GM19324 (cell line): ENCODE results near the gene INPP5A.
"Not testable (repeated sequence)": the region's sequence is repeated elsewhere in the genome, so short reads cannot be mapped to it uniquely, and the experiment has no call there.

Source experiments
- ATAC-seq: cut with Tn5 transposase; IDR thresholded peaks from one replicate; pipeline ENCODE4 v1.9.1; 2021; ENCODE audit warnings: mild to moderate bottlenecking, moderate library complexity; ENCODE audit not compliant: unreplicated experiment, low FRiP score

The INPP5A gene

GRCh38 chr10:132559538-132559937 is 22.0 kb downstream of the INPP5A start:
- no peak for ATAC-seq

DNA sequence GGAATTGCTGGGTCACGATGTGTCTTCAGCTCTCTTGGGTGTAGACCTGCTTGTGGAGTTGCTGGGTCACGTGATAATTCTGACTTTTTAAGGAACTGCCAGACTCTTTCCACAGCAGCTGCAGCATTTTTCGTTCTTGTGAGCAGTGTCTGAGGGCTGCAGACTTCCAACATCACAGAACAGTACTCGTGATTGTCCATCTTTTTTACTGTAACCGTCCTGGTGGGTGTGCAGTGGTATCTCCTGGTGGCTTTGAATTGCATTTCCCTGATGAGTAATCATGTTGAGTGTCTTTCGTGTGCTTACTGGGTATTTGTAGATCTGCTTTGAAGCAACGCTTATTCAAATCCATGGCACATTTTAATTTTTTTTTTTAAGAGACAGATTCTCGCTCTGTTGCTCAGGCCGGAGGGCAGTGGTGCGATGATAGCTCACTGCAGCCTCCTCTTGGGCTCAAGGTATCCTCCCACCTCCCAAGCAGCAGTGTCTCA is 22.7 kb downstream of the INPP5A start:
- ATAC-seq = no peak

DNA sequence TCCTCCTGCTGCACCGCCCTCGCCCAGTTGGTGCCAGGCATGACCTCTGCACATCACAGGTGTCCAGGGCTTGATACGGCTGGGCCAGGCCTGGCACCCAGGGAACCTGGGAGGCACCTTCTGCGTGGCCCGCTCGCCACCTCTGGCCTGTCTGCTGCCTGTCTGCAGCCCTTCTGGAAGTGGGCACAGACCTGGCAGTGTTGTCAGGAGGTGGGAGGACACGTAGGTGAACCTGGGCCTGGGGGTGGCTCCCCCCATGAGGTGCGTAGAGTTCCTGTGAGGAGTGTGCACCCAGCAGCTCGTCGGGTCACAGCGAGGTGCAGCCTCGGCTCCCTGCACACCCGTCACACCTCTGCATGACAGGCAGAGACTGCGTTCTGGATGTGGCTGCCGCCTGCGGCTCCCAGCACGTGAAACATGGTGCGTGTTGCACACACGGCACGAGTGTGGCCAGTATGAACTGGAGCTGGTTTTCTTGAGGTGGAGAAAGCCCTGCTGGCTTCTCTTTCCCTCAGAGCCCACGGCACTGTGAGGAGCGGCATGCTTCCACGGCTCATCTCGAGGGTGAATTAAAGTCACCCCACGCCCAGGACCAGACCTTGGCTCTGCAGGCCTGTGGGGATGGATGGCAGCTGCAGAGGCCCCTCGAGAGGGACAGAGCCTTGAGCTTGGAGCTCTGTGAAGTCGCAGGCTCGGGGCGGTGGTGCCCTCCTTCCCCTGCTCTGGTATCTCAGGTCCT is 24.8 kb downstream of the INPP5A start:
- ATAC-seq = no peak

DNA sequence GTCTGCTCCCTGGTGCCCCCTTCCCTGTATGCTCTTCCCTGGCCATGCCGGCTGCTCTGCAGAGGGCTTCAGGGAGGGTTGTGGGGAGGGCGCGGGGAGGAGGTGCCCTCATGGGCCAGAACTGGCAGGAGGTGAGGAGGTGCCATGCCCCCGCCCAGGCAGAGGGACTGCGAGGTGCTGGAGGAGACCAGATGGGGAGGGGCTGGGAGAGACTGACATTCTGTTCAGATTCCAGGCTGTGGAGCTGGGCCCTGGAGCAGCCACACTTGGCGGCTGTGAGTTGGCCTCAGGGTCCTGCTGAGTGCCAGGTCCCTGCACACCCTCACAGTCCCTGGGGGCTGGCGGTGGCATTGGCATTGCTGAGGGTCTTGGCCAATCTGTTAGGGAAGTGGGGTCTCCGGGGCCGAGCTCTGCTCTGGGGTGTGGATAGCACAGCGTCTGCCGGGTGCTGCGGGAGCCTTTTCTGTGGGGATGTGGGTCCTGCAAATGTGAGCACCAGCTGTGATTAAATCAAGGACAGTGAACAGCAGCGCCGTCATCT is 25.4 kb downstream of the INPP5A start:
- ATAC-seq = no peak

- ATAC-seq = peak; percentile 90
Measured at GRCh38 chr10:132563485-132564248, 26.1 kb downstream of the INPP5A start.

GRCh38 chr10:132564249-132564605 is 26.6 kb downstream of the INPP5A start:
- no peak for ATAC-seq

DNA sequence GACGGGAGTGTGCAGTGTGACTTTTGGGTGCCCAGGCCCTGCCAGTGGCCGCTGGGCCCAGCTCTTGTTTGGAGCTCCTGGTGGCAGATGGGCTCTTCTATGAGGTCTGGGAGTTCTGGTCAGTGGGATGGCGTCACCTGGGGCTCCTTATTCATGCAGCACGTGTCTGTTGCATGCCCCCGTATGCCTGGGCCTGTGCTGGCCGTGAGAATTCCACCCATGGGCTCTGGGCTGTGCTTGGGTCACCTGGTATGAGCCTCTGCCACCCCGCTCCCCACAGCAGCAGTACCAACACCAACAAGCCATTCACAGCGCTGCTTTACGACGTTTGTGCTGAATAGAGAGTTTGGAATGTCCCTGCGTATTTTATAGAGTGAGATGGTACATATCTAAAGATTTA is 27.1 kb downstream of the INPP5A start:
- ATAC-seq = no peak

- ATAC-seq = no peak
Measured at GRCh38 chr10:132565516-132566209, 28.1 kb downstream of the INPP5A start.

DNA sequence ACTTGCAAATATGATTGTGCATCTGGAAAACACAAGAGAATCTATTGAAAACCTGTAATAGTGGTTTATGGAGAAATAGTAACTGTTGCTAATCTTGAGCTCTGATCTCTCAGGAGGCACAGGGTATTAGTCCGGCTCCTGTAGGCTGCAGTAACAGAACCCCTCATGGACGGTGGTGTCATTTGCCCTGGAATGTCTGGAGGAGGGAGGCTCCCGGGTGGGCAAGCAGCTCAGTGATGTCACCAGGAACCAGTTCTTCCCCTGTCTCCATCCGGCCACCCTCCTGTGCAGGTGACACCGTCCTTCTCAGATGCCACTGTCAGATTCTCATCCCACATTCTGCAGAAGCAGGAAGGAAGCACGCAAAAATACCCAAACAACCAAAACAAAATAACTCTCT is 29.3 kb downstream of the INPP5A start:
- ATAC-seq = no peak

GRCh38 chr10:132570265-132570664 is 32.7 kb downstream of the INPP5A start:
- ATAC-seq = no peak

DNA sequence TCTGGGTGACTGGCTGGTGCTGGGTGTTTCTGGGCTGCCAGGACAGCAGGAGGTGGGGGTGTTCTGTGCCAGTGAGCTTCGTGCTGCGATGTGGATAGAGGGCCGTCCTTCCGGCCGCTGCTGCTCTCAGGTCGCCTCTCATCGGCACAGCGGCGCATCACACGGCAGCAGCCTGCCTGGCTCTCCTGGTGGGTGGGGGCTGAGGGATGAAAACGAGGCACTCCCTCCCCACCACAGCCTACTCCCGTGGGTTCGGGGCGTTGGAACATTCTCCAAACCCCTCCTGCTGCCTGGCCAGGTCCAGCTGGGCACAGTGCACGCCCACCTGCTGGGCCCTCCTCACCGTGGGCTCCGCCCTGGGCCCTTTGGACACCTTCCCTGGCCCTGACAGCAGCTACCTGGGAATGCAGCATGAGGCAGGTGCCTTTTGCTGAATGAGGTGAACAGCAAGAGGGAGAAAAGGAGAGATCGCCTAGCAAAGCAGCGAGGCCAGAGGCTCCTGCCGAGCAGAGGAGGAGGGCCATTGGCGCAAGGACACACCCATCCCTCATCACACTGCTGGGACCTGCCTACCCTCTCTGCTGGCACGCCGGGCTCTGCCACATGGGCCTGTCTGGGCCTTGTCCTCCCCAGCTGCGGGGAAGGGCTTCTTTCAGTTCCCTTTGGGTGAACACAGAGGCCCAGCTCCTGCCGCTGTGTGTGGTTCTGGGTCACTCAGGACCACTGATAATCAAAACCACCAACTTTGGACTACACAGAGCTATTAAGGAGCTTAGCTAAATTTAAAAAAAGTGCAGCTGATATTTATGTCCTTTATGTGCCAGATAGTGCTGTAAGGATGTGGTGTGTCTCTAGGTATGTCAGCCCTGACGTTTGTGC is 33.4 kb downstream of the INPP5A start:
- ATAC-seq = peak; percentile 81

GRCh38 chr10:132571650-132572544 is 34.3 kb downstream of the INPP5A start:
- peak; percentile 66 for ATAC-seq

GRCh38 chr10:132572545-132572937 is 35.0 kb downstream of the INPP5A start:
- ATAC-seq = no peak

DNA sequence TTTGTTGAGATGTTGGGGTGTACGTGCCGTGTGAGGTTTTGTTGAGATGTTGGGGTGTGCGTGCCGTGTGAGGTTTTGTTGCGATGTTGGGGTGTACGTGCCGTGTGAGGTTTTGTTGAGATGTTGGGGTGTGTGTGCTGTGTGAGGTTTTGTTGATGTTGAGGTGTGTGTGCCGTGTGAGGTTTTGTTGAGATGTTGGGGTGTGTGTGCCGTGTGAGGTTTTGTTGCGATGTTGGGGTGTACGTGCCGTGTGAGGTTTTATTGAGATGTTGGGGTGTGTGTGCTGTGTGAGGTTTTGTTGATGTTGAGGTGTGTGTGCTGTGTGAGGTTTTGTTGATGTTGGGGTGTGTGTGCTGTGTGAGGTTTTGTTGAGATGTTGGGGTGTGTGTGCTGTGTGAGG is 35.4 kb downstream of the INPP5A start:
- ATAC-seq = not testable (repeated sequence)

GRCh38 chr10:132574288-132574687 is 36.7 kb downstream of the INPP5A start:
- no peak for ATAC-seq

GRCh38 chr10:132574783-132575319 is 37.3 kb downstream of the INPP5A start:
- ATAC-seq = no peak

DNA sequence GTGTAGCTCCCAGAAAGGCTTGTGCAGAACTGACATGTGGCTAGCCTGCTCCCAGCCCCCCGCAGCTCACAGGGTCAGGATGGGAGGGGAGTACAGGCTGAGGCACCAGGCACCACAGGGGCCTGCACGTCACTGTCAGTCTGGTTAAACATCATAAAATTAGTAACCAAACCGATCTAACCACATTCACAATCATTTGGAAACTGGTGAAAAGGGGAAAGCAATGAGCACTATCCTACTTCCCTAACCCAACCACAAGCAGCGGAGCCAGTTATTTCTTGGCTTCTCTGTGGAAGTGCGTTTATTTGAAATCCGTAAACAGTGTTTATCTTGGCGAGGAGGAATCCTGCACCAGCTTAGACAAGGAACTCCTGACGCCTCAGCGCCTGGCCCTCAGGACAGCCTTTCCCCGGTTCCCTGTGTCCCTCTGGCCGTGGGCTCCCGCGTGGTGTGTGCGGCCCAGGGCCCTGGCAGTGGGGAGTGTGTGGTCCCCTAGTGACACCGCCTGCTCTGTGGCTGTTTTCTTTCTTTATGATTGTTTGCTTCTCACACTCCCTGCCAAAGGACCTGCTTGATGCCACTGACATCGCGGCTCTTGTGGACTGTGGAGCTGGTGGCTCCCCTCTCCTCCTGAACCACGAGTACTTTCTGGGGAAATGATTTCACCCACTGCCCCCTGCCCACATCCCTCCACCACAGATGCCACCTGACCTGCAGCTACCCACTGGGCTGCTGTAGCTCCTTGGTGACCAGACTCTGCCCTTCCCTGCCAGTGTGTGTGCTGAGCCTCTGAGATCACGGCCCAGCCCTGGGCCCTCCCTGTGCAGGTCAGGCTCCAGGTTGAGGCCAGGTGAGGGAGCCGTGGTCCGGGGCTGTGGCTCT is 38.0 kb downstream of the INPP5A start:
- ATAC-seq = no peak
